HG03135 (cell line): Measurements from ENCODE around the gene MAPK1.
"Not testable (repeated sequence)": the region's sequence is repeated elsewhere in the genome, so short reads cannot be mapped to it uniquely, and the experiment has no call there.

ENCODE experiments used
- ATAC-seq: cut with Tn5 transposase; IDR thresholded peaks from one replicate; pipeline ENCODE4 v1.9.1; 2021; ENCODE audit warnings: mild to moderate bottlenecking, moderate library complexity; ENCODE audit not compliant: unreplicated experiment

Gene MAPK1

GRCh38 chr22:21793716-21794115 lies 73.7 kb downstream of the MAPK1 start:
- not testable (repeated sequence) for ATAC-seq

- no peak for ATAC-seq
These were observed 75.5 kb downstream of the MAPK1 start for GRCh38 chr22:21791635-21792625.

- ATAC-seq = not testable (repeated sequence)
These were observed 76.4 kb downstream of the MAPK1 start for GRCh38 chr22:21790849-21791610.

- no peak for ATAC-seq
These were observed 77.1 kb downstream of the MAPK1 start for GRCh38 chr22:21790359-21790758.

- ATAC-seq = not testable (repeated sequence)
These were observed 79.9 kb downstream of the MAPK1 start for GRCh38 chr22:21787565-21787964.

GRCh38 chr22:21780259-21780658 lies 87.2 kb downstream of the MAPK1 start:
- no peak for ATAC-seq

- ATAC-seq = no peak
These were observed 88.0 kb downstream of the MAPK1 start for GRCh38 chr22:21779444-21779843.

GRCh38 chr22:21778705-21779363 lies 88.6 kb downstream of the MAPK1 start:
- no peak for ATAC-seq

GRCh38 chr22:21771631-21771976 lies 95.8 kb downstream of the MAPK1 start:
- no peak for ATAC-seq

- ATAC-seq = no peak
These were observed 99.0 kb downstream of the MAPK1 start for GRCh38 chr22:21768435-21768834.

GRCh38 chr22:21766691-21767462 lies 100.6 kb downstream of the MAPK1 start:
- ATAC-seq = no peak

- no peak for ATAC-seq
These were observed 101.4 kb downstream of the MAPK1 start for GRCh38 chr22:21765909-21766529.

GRCh38 chr22:21764038-21764804 lies 103.2 kb downstream of the MAPK1 start:
- ATAC-seq = no peak

- ATAC-seq = no peak
These were observed 104.5 kb downstream of the MAPK1 start for GRCh38 chr22:21762712-21763581.

- ATAC-seq = no peak
These were observed 105.3 kb downstream of the MAPK1 start for GRCh38 chr22:21761994-21762680.

GRCh38 chr22:21761086-21761485 lies 106.4 kb downstream of the MAPK1 start:
- ATAC-seq = no peak

- no peak for ATAC-seq
These were observed 106.8 kb downstream of the MAPK1 start for GRCh38 chr22:21760640-21761039.
